A549 (cell line): ENCODE data around the gene FBXO34. TPM values are rescaled to one million over a fixed set of nuclear protein-coding genes. Genes with fewer than 3 reads are reported as not detected.
A peak's percentile ranks its signal among the peaks of the same experiment; 100 is the strongest.

Experiments used
- ATAC-seq, 2 experiments: fragments of 200-7000 bp in 1 of 2; fragments of >200 bp in 1 of 2; cut with Nextera tagmentation in 1 of 2; cut with Tn5 transposase in 1 of 2; 3 replicates each; pipeline versions ENCODE4 v1.8.0 to v1.9.1; 2018 to 2020; ENCODE audit warnings: mild to moderate bottlenecking in 1 of 2, moderate library complexity in 1 of 2
- CTCF ChIA-PET: fragments of 300-600 bp; sonication (Branson Sonifier 250); formaldehyde crosslinking; extraction: SDS; loops from one replicate; lab custom pipeline; 2021; ENCODE audit warnings: antibody characterized with exemption, inconsistent platforms; lab: Yijun Ruan, JAX
- POLR2A ChIA-PET: fragments of 350-600 bp; formaldehyde crosslinking; extraction: SDS; loops from one replicate; lab custom pipeline; 2021; ENCODE audit warnings: antibody characterized with exemption, inconsistent platforms; lab: Yijun Ruan, JAX
- DNase-seq, 2 experiments: peaks; one replicate each; pipeline versions ENCODE4 v3.0.0 to v3.0.0-alpha.2; 2011 to 2016; ENCODE audit warnings: low read depth in 1 of 2, low spot score in 1 of 2
- FAIRE-seq: peaks from 2 replicates; lab custom pipeline; 2011; peaks lifted over from hg19 to GRCh38; lab: Jason Lieb, UNC
- H3K27ac ChIP-seq, 2 experiments: fragments of >200 bp; sonication (Bioruptor Twin); formaldehyde crosslinking; 3 replicates each; pipeline ENCODE4 v1.5.1; 2016 to 2017
- H3K4me1 ChIP-seq: fragments of >200 bp; sonication (Bioruptor Twin); formaldehyde crosslinking; 3 replicates; pipeline ENCODE4 v1.6.1; 2016
- H3K4me2 ChIP-seq: fragments of >200 bp; sonication (Bioruptor Twin); formaldehyde crosslinking; 3 replicates; pipeline ENCODE4 v1.6.1; 2016
- H3K4me3 ChIP-seq: fragments of >200 bp; sonication (Bioruptor Twin); formaldehyde crosslinking; 3 replicates; pipeline ENCODE4 v1.5.1; 2016
- H3K9me3 ChIP-seq: fragments of >200 bp; sonication (Bioruptor Twin); formaldehyde crosslinking; 3 replicates; pipeline ENCODE4 v1.6.1; 2016
- BHLHE40 ChIP-seq: IDR thresholded peaks from 2 replicates; pipeline ENCODE4 v1.6.1; 2012; ENCODE audit warnings: low read depth, low read length, inconsistent platforms
- CHD4 ChIP-seq: fragments of 200-600 bp; sonication (generic); IDR thresholded peaks from 2 replicates; pipeline ENCODE4 v1.6.1; 2016; ENCODE audit warnings: antibody characterized with exemption, mild to moderate bottlenecking, borderline replicate concordance
- FOSL2 ChIP-seq, 2 experiments: fragments of 450-650 bp in 1 of 2; fragments of >200 bp in 1 of 2; sonication (Bioruptor Twin) in 1 of 2; formaldehyde crosslinking; IDR thresholded peaks; 2 replicates each; pipeline versions ENCODE4 v1.5.0 to v1.6.1; 2016 to 2020; ENCODE audit warnings: mild to moderate bottlenecking in 1 of 2, moderate library complexity in 1 of 2
- GATA3 ChIP-seq: IDR thresholded peaks from 2 replicates; pipeline ENCODE4 v1.6.1; 2012; ENCODE audit warnings: borderline replicate concordance
- HEYL ChIP-seq: fragments of 250-450 bp; sonication (Bioruptor Pico); IDR thresholded peaks from 2 replicates; pipeline ENCODE4 v1.8.0; 2021; ENCODE audit warnings: mild to moderate bottlenecking, moderate library complexity
- HOXA7 ChIP-seq: fragments of 250-450 bp; sonication (Bioruptor Pico); IDR thresholded peaks from 2 replicates; pipeline ENCODE4 v1.5.0; 2020; ENCODE audit warnings: mild to moderate bottlenecking, moderate library complexity
- HOXB5 ChIP-seq: fragments of 250-450 bp; sonication (Bioruptor Pico); IDR thresholded peaks from 2 replicates; pipeline ENCODE4 v1.5.0; 2020; ENCODE audit warnings: mild to moderate bottlenecking, moderate library complexity
- KDM1A ChIP-seq: fragments of 200-600 bp; sonication (generic); IDR thresholded peaks from 2 replicates; pipeline ENCODE4 v1.6.1; 2016; ENCODE audit warnings: low read depth, mild to moderate bottlenecking
- MAZ ChIP-seq: fragments of 150-350 bp; IDR thresholded peaks from 2 replicates; pipeline ENCODE4 v1.6.1; 2014; ENCODE audit warnings: antibody characterized with exemption, low read depth, low read length, borderline replicate concordance
- RCOR1 ChIP-seq: fragments of 150-350 bp; IDR thresholded peaks from 2 replicates; pipeline ENCODE4 v1.6.1; 2014; ENCODE audit warnings: antibody characterized with exemption, low read length, low read depth
- RNF2 ChIP-seq: fragments of 200-600 bp; sonication (generic); IDR thresholded peaks from 2 replicates; pipeline ENCODE4 v1.6.1; 2016; ENCODE audit warnings: low read depth, mild to moderate bottlenecking, antibody characterized with exemption, moderate library complexity, borderline replicate concordance
- ZC3H11A ChIP-seq: fragments of 450-650 bp; IDR thresholded peaks from 2 replicates; pipeline ENCODE4 v1.6.1; 2014; ENCODE audit warnings: antibody characterized with exemption, mild to moderate bottlenecking
- WGBS: methylation state at CpG from one replicate; pipeline ENCODE4 v1.1.6; 2017; ENCODE audit errors: missing lambda C conversion rate; 5-methylcytosine and 5-hydroxymethylcytosine counted together
- polyA plus RNA-seq, 4 experiments: library from polyadenylated mRNA; depleted of rRNA in 3 of 4; stranded (reverse); fragments of >200 nt; fragmentation: RNase III in 1 of 4; extraction: RNeasy Plus Mini Kit Qiagen cat#74134 plus additional on column Dnase treatment in 1 of 4; gene quantifications; 2 replicates in 3 of 4; 3 replicates in 1 of 4; pipeline ENCODE4 v1.2.3, GENCODE V29; 2011 to 2017
- TF ChIP-seq, protein P1 (sequence below): fragments of 200-600 bp; sonication (generic); IDR thresholded peaks from 2 replicates; pipeline ENCODE4 v1.6.1; 2016; ENCODE audit warnings: antibody characterized with exemption, mild to moderate bottlenecking, moderate library complexity
- TF ChIP-seq, protein P2 (sequence below): fragments of 150-350 bp; IDR thresholded peaks from 2 replicates; pipeline ENCODE4 v1.6.1; 2014; ENCODE audit warnings: low read depth, mild to moderate bottlenecking, low read length
- TF ChIP-seq, protein P3 (sequence below): fragments of >200 bp; sonication (Bioruptor Twin); formaldehyde crosslinking; IDR thresholded peaks from 2 replicates; pipeline ENCODE4 v1.6.1; 2016
- TF ChIP-seq, protein P4 (sequence below): fragments of >200 bp; sonication (Bioruptor Twin); formaldehyde crosslinking; IDR thresholded peaks from 3 replicates; pipeline ENCODE4 v1.5.1; 2016

Gene FBXO34
- polyA plus RNA-seq, 2 of the 4 experiments (the other 2 are of a cell fraction), result 15.4 to 28.0 TPM

DNA sequence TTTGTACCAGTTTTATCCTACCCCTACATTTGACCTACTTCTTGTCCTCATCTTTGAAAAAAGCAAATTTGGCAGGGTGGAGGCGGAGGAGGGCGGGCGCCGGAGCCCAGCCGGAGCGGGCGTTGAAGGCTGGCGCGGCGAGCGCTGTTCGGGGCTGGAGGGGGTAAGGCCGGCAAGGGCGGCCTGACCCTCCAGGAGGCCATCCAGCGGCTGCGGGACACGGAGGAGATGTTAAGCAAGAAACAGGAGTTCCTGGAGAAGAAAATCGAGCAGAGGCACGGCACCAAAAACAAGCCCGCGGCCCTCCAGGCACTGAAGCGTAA is 27.2 kb downstream of the FBXO34 start:
- Histone ChIP-seq H3K4me2 (no peak overlapping the region), H3K4me3 (no peak overlapping the region), H3K4me1 (peaks cover 13% of the 10 kb centered on the region; the same call in 2 of the 3 replicates), H3K9me3 (no peaks in the 10 kb centered on the region), H3K27ac (no peak overlapping the region)
- ChIA-PET CTCF (interaction anchor here (2.4 kb wide), 1 partner anchor 28 kb away, joined by 5 read pairs; the partner anchor contains the start of gene FBXO34), POLR2A (no interaction called here)
- no peak for ATAC-seq
- 96% methylated on average over 22 of the region's 22 CpGs for WGBS
- DNase-seq, result no peak
- FAIRE-seq, result no peak
- TF ChIP-seq HOXB5 (CRISPR knock-in tag) (no peak), ZC3H11A (no peak), BHLHE40 (no peak), GATA3 (no peak), MAZ (no peak), RNF2 (no peak), HOXA7 (no peak), RCOR1 (no peak), CHD4 (no peak)
- TF ChIP-seq, protein P1, sequence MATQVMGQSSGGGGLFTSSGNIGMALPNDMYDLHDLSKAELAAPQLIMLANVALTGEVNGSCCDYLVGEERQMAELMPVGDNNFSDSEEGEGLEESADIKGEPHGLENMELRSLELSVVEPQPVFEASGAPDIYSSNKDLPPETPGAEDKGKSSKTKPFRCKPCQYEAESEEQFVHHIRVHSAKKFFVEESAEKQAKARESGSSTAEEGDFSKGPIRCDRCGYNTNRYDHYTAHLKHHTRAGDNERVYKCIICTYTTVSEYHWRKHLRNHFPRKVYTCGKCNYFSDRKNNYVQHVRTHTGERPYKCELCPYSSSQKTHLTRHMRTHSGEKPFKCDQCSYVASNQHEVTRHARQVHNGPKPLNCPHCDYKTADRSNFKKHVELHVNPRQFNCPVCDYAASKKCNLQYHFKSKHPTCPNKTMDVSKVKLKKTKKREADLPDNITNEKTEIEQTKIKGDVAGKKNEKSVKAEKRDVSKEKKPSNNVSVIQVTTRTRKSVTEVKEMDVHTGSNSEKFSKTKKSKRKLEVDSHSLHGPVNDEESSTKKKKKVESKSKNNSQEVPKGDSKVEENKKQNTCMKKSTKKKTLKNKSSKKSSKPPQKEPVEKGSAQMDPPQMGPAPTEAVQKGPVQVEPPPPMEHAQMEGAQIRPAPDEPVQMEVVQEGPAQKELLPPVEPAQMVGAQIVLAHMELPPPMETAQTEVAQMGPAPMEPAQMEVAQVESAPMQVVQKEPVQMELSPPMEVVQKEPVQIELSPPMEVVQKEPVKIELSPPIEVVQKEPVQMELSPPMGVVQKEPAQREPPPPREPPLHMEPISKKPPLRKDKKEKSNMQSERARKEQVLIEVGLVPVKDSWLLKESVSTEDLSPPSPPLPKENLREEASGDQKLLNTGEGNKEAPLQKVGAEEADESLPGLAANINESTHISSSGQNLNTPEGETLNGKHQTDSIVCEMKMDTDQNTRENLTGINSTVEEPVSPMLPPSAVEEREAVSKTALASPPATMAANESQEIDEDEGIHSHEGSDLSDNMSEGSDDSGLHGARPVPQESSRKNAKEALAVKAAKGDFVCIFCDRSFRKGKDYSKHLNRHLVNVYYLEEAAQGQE, result no peak
- TF ChIP-seq, protein P2, sequence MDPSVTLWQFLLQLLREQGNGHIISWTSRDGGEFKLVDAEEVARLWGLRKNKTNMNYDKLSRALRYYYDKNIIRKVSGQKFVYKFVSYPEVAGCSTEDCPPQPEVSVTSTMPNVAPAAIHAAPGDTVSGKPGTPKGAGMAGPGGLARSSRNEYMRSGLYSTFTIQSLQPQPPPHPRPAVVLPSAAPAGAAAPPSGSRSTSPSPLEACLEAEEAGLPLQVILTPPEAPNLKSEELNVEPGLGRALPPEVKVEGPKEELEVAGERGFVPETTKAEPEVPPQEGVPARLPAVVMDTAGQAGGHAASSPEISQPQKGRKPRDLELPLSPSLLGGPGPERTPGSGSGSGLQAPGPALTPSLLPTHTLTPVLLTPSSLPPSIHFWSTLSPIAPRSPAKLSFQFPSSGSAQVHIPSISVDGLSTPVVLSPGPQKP, result no peak
- TF ChIP-seq, protein P3, sequence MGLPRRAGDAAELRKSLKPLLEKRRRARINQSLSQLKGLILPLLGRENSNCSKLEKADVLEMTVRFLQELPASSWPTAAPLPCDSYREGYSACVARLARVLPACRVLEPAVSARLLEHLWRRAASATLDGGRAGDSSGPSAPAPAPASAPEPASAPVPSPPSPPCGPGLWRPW, result no peak

DNA sequence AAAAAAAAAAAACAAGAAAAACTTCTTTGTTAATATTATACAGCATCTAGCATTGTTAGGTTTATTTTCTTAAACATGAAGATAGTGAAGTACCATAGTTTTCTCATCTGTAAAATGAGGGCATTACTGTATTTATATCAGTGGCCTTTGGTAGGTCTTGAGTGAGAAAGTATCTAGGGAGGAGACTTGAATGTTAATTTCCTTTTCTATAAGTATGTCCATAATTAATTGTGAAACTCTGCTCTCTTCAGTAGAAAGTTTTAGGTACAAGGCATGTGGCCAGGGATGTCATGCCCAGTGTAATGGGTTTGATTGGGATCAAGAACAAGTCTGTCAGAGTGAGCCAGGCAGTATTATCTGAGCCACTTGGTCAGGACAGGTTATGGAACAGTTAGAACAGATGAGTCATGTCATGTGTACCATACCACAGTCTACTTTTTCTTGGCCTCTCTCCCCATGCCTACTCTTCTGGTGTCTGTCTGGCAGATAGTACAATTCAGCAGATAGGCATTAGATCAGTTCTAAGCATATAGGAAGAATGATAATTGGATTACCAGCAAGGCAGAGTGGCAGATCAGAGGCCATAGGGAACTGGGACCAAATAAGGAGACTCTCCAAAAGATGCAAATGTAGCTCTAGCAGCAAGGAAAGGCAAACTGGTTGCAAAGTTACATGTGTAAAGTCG is 30.4 kb downstream of the FBXO34 start:
- FAIRE-seq (no peak), DNase-seq (peak in 1 of 2 experiments; percentile 12)
- POLR2A ChIA-PET, result no interaction called here
- CTCF ChIA-PET, result interaction anchor here (0.8 kb wide), 1 partner anchor 9 kb away, joined by 3 read pairs; no protein-coding TSS in a partner anchor
- peak overlapping the region in 1 of 2 experiments; percentile 6; a peak in 1 of 6 replicates for H3K27ac ChIP-seq
- H3K9me3 ChIP-seq, result no peaks in the 10 kb centered on the region
- 57% methylated on average over 1 of the region's 1 CpG for WGBS
- no peak overlapping the region; the same call in 2 of the 3 replicates for H3K4me2 ChIP-seq
- no peak overlapping the region for H3K4me3 ChIP-seq
- no peak for TF ChIP-seq KDM1A
- TF ChIP-seq, protein P4, sequence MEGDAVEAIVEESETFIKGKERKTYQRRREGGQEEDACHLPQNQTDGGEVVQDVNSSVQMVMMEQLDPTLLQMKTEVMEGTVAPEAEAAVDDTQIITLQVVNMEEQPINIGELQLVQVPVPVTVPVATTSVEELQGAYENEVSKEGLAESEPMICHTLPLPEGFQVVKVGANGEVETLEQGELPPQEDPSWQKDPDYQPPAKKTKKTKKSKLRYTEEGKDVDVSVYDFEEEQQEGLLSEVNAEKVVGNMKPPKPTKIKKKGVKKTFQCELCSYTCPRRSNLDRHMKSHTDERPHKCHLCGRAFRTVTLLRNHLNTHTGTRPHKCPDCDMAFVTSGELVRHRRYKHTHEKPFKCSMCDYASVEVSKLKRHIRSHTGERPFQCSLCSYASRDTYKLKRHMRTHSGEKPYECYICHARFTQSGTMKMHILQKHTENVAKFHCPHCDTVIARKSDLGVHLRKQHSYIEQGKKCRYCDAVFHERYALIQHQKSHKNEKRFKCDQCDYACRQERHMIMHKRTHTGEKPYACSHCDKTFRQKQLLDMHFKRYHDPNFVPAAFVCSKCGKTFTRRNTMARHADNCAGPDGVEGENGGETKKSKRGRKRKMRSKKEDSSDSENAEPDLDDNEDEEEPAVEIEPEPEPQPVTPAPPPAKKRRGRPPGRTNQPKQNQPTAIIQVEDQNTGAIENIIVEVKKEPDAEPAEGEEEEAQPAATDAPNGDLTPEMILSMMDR, result no peak
- no peak for TF ChIP-seq HEYL
- no peak for TF ChIP-seq FOSL2 (IDR thresholded peaks at IDR 0.05)
- TF ChIP-seq FOSL2 (CRISPR knock-in tag; IDR thresholded peaks at IDR 0.05), result peak; percentile 45; the same call in 1 of the 2 replicates
- TF ChIP-seq, all 56 proteins: peak for 1
- peaks cover 13% of the 10 kb centered on the region; the same call in 2 of the 3 replicates for H3K4me1 ChIP-seq
- ATAC-seq, result peak; percentile 68 to 81; a peak in 5 of 6 replicates
